HUES48 (cell line): Measurements from ENCODE around the gene PACS1.

Experiments used
- H3K27ac ChIP-seq: one replicate; pipeline ENCODE4 v1.7.0; 2013; ENCODE audit warnings: low read depth, low read length, inconsistent platforms
- H3K27me3 ChIP-seq: 2 replicates; pipeline ENCODE4 v1.6.1; 2013; ENCODE audit warnings: mild to moderate bottlenecking, low read length; ENCODE audit not compliant: control insufficient read depth, insufficient read depth
- H3K36me3 ChIP-seq: 2 replicates; pipeline ENCODE4 v1.6.1; 2013; ENCODE audit warnings: low read length; ENCODE audit not compliant: control insufficient read depth, insufficient read depth
- H3K4me1 ChIP-seq: 2 replicates; pipeline ENCODE4 v1.6.1; 2013; ENCODE audit warnings: mild to moderate bottlenecking, low read length; ENCODE audit not compliant: control insufficient read depth, insufficient read depth
- H3K4me3 ChIP-seq: 2 replicates; pipeline ENCODE4 v1.5.1; 2013; ENCODE audit warnings: mild to moderate bottlenecking, low read depth, low read length
- H3K9ac ChIP-seq: 2 replicates; pipeline ENCODE4 v1.6.1; 2013; ENCODE audit warnings: mild to moderate bottlenecking, low read depth, low read length, moderate library complexity
- H3K9me3 ChIP-seq: 2 replicates; pipeline ENCODE4 v1.6.1; 2013; ENCODE audit warnings: low read length; ENCODE audit not compliant: control insufficient read depth, insufficient read depth

PACS1 gene

DNA sequence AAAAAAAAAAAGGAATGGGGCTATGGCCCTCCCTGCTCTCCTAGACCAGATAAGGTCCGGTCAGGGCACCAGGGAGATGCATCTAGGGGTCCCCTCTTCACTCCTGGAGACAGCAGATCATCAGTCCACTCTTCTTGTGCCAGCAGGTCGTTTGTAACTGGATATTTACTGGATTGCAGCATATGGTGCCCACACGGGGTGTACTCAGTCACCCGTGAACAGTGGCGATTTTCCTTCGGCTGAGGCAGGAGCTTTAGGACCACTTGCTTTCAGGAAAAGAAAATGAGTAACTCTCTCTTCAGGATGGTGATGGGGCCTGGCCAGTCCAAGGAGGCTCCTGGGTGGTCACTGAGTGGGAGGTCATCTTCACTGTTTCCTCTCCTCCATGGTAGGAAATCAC lies 160.1 kb downstream of the PACS1 start:
- Histone ChIP-seq H3K27me3 (no peaks in the 10 kb centered on the region), H3K27ac (no peak overlapping the region), H3K9me3 (no peaks in the 10 kb centered on the region), H3K4me1 (peaks cover 4% of the 10 kb centered on the region; the same call in 1 of the 2 replicates), H3K36me3 (peaks cover 23% of the 10 kb centered on the region; the same call in 1 of the 2 replicates), H3K9ac (no peak overlapping the region), H3K4me3 (no peak overlapping the region)

DNA sequence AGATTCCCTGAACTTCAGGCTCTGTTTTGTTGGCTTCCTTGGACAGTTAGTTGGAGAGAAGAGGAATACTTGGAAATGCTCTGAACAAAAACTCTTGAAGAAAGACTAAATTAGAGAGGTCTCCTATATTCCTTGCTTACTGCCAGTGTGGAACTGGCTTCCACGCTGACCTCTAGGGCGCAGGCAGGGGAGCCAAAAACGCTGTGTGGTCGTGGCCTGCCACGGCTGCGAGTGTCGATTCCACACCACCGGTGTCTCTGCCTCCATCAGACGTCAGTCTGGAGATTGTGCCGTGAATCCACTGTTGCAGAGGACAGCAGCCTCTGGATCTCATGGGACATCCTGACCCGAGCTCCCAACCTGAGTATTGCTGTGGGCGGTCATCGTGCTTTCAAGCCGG lies 160.9 kb downstream of the PACS1 start:
- no peaks in the 10 kb centered on the region for H3K27me3 ChIP-seq
- no peak overlapping the region for H3K4me3 ChIP-seq
- no peak overlapping the region for H3K9ac ChIP-seq
- H3K36me3 ChIP-seq, result peaks cover 30% of the 10 kb centered on the region; the same call in 1 of the 2 replicates
- H3K27ac ChIP-seq, result no peak overlapping the region
- peaks cover 4% of the 10 kb centered on the region; the same call in 1 of the 2 replicates for H3K4me1 ChIP-seq
- H3K9me3 ChIP-seq, result no peaks in the 10 kb centered on the region

DNA sequence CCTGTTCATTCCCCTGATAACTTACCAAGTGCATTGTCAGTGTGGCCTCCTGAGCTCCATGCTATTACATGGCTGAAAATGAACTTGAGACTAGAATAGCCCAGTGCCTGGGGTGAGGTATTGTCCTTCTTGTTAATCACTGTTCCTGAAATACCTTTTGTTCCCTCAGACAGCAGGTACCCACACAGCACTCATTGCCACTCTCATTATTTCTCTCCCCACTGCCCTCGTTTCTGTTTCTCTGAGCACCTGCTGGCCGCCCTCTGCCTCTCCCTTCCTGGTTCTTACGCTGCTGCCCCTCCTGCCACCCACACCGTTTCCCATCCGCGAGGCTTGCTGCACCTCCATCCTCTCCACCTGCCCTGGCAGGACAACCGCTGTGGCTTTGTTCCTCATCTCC lies 161.5 kb downstream of the PACS1 start:
- H3K27me3 ChIP-seq, result no peaks in the 10 kb centered on the region
- H3K4me3 ChIP-seq, result no peak overlapping the region
- no peak overlapping the region for H3K27ac ChIP-seq
- peaks cover 4% of the 10 kb centered on the region; the same call in 1 of the 2 replicates for H3K4me1 ChIP-seq
- H3K9me3 ChIP-seq, result no peaks in the 10 kb centered on the region
- H3K9ac ChIP-seq, result no peak overlapping the region
- H3K36me3 ChIP-seq, result peaks cover 30% of the 10 kb centered on the region; the same call in 1 of the 2 replicates

DNA sequence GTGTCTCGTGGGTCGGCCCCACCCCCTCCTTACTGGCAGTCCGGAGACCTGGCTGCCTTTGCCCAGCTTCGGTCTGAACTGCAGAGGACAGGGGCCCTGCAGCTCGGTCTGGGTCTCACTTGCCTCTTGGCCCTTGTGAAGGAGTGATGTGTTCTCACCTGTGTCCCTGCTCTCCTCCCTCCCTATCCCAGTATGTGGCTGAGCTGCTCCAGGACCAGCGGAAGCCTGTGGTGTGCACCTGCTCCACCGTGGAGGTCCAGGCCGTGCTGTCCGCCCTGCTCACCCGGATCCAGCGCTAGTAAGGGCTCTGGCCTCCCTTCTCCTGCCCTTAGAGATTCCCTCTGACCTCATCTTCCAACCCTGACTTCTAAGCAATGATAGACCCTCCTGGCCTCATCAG lies 162.7 kb downstream of the PACS1 start:
- Histone ChIP-seq H3K4me3 (no peak overlapping the region), H3K4me1 (peaks cover 4% of the 10 kb centered on the region; the same call in 1 of the 2 replicates), H3K9me3 (no peaks in the 10 kb centered on the region), H3K9ac (no peak overlapping the region), H3K36me3 (peaks cover 26% of the 10 kb centered on the region; the same call in 1 of the 2 replicates), H3K27ac (no peak overlapping the region), H3K27me3 (no peaks in the 10 kb centered on the region)

DNA sequence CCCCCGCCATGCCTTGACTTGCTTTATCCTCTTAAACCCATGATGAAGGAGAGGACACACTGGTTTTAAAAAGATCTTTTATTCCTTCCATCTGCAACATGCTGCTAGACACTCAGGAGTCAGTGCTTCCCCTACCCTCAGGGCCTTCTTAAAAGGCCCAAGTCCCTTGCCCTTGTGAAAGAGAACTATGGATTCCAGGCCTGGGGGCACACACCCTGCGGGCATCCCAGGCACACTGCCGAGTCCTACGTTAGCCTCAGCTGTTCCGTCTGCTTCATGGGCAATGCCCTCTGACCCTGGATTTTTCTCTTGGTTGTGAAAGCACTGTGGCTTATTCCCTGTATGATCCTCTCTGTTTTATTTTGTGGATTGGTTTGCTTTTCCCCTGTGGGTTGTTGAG lies 163.2 kb downstream of the PACS1 start:
- Histone ChIP-seq H3K4me1 (peaks cover 2% of the 10 kb centered on the region; the same call in 1 of the 2 replicates), H3K36me3 (peaks cover 26% of the 10 kb centered on the region; the same call in 1 of the 2 replicates), H3K27ac (no peak overlapping the region), H3K9me3 (no peaks in the 10 kb centered on the region), H3K4me3 (no peak overlapping the region), H3K9ac (no peak overlapping the region), H3K27me3 (no peaks in the 10 kb centered on the region)

DNA sequence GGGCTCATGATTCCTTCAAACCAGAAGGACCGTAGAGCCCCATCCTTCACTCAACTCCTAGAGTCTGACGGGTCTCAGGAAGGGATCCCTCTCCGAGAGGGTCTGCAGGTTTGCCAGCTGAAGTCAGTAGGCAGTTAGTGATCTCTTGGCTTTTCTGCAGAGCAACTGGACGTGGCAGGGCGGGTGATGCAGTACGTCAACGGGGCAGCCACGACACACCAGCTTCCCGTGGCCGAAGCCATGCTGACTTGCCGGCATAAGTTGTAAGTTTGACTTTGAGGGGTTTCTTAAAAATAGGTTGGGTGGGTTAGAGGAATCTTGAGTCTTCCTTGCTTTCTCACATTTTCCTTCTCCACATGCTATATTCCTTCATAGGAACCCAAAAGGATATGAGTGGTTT lies 165.1 kb downstream of the PACS1 start:
- Histone ChIP-seq H3K27me3 (no peaks in the 10 kb centered on the region), H3K9ac (no peak overlapping the region)

DNA sequence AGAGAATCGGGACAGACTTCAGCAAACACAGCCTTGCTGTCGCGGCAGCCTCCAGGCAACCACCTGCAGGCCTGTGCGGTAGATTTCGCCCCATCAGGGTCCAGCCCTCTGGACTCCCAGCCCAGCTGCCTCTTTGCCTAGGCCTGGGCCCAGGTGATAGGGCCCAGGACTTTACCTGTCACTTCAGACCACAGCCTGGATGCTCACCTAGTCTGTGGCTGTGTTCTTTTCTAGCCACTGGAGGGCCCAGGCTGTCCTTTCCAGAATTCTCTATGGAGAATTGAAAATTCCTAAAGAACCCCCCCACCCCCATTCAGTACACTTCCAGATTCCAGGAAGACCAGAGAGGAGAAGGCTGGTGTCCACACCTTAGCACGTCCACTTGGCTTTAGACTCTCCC lies 167.8 kb downstream of the PACS1 start:
- no peaks in the 10 kb centered on the region for H3K9me3 ChIP-seq
- no peaks in the 10 kb centered on the region for H3K27me3 ChIP-seq
- peaks cover 31% of the 10 kb centered on the region; the same call in 1 of the 2 replicates for H3K36me3 ChIP-seq
- no peak overlapping the region for H3K4me3 ChIP-seq
- H3K9ac ChIP-seq, result no peak overlapping the region
- H3K27ac ChIP-seq, result no peak overlapping the region
- no peaks in the 10 kb centered on the region for H3K4me1 ChIP-seq

More for the DNA sequence above, 165.1 kb downstream of the PACS1 start:
- H3K9me3 ChIP-seq, result no peaks in the 10 kb centered on the region
- peaks cover 30% of the 10 kb centered on the region; the same call in 1 of the 2 replicates for H3K36me3 ChIP-seq
- no peak overlapping the region for H3K27ac ChIP-seq
- H3K4me3 ChIP-seq, result no peak overlapping the region
- no peaks in the 10 kb centered on the region for H3K4me1 ChIP-seq

DNA sequence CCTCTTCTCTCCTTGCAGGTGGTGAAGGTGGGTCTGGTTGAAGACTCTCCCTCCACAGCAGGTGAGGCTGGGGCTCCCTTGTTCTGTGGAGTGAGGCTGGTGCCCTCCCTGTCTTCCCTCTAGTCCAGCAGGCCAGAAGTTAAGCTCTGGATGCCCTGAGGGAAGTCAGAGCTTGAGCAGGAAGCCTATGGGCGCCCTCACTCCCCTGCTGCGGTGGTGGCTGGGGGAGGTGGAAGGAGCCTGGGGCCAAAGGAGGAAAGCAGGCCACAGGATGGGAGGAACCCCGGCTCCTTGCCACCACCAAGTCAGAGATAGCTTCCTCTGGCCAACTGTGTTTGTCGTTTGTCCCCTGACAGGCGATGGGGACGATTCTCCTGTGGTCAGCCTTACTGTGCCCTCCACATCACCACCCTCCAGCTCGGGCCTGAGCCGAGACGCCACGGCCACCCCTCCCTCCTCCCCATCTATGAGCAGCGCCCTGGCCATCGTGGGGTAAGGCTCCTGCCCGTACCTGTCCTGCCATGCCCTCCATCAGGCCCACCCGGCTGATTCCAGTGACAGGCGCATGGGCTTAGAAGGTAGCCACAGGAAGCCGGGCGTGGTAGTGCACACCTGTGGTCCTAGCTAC lies 168.8 kb downstream of the PACS1 start:
- Histone ChIP-seq H3K27me3 (no peaks in the 10 kb centered on the region), H3K9me3 (no peaks in the 10 kb centered on the region), H3K4me3 (no peak overlapping the region), H3K4me1 (no peaks in the 10 kb centered on the region), H3K9ac (no peak overlapping the region), H3K27ac (no peak overlapping the region), H3K36me3 (peaks cover 22% of the 10 kb centered on the region; the same call in 1 of the 2 replicates)

DNA sequence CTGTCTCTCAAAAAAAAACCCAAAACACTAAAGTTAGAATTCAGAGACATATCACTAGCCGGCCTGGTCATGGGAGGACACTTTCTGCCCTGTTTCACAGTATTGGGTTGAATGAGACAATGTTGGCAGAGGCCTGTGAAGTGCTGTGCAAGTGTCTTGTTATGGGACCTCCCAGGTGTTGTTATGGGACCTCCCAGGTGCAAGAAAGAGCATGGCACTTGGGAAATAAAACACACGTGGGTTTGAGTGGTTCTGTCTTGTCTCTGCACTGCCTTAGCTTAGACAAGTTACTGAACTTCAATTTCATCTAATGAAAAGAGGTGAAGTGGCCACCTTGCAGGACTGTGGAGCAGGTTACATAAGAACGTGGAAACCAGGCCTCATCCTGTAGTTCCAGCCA lies 169.4 kb downstream of the PACS1 start:
- Histone ChIP-seq H3K36me3 (peaks cover 18% of the 10 kb centered on the region; the same call in 1 of the 2 replicates), H3K4me3 (no peak overlapping the region)

DNA sequence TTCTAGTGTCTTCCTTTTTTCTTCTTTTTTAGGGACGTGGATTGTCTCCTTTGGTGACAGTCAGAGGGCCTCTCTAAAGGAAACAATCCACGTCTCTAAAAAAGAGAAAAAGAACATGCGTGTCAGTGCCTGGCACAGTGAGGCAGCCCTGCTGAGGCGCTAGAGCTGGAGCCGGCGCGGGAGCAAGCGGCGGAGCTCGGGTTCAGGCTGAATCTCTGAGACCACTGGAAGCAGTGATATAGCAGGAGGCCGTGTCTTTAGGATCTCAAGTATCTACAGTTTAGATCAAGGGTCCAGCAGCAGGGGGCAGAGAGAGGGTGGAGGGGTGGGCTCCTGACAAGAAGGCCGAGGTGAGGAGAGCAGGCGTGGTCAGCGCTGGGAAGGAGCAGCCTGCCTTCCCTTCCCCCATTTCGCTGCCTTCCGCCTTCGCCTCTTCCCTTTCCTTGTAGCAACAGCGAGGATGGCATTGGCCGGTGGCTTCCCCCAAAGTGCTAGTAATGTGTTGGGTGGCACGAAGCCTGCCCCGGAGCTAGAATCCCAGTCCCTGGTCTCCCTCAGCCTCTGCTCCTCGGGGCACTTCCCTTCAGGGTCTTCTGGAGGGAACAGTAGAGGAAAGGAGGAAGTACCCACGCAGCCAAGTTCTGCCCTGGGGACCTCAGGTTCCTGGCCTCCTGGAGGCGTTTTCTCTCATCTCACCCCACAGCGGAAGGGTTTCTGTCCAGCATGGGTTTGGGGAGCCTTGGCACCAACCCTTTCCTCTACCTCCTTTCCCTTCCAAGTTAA lies 170.1 kb downstream of the PACS1 start:
- Histone ChIP-seq H3K9ac (no peak overlapping the region), H3K36me3 (peaks cover 18% of the 10 kb centered on the region; the same call in 1 of the 2 replicates), H3K4me3 (no peak overlapping the region), H3K4me1 (no peaks in the 10 kb centered on the region), H3K27me3 (no peaks in the 10 kb centered on the region), H3K27ac (no peak overlapping the region), H3K9me3 (no peaks in the 10 kb centered on the region)

More for the DNA sequence above, 169.4 kb downstream of the PACS1 start:
- H3K4me1 ChIP-seq, result no peaks in the 10 kb centered on the region
- H3K27me3 ChIP-seq, result no peaks in the 10 kb centered on the region
- no peaks in the 10 kb centered on the region for H3K9me3 ChIP-seq
- H3K9ac ChIP-seq, result no peak overlapping the region
- H3K27ac ChIP-seq, result no peak overlapping the region

DNA sequence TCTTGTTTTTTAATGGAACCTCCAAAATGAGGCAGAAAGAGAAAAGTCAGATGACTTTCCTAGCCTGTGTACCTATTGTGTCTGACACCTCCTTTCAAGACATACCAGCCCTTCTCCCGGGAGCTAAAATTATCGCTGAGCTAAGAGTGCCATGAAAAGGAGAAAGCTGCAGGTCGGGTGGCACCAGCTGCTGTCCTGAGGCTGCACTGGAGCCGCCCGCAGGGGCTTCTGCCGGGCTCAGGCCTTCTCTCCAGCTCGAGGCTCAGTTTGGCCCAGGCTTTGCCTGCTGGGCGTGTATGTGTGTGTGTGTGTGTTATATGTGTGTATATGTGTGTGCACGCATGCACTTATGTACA lies 170.7 kb downstream of the PACS1 start:
- H3K36me3 ChIP-seq, result peaks cover 13% of the 10 kb centered on the region; the same call in 1 of the 2 replicates
- no peak overlapping the region for H3K27ac ChIP-seq

More for the DNA sequence above, 170.7 kb downstream of the PACS1 start:
- H3K4me1 ChIP-seq, result no peaks in the 10 kb centered on the region
- no peaks in the 10 kb centered on the region for H3K27me3 ChIP-seq
- no peaks in the 10 kb centered on the region for H3K9me3 ChIP-seq
- no peak overlapping the region for H3K9ac ChIP-seq
- no peak overlapping the region for H3K4me3 ChIP-seq
